ENCODE data around the gene OR7C1. TPM values are rescaled to one million over a fixed set of nuclear protein-coding genes. Genes with fewer than 3 reads are reported as not detected.
"Not testable (repeated sequence)": the region's sequence is repeated elsewhere in the genome, so short reads cannot be mapped to it uniquely, and the experiment has no call there.

The OR7C1 gene
- polyA plus RNA-seq (ENCODE audit: insufficient read length), result 0.11 TPM

- no peak for DNase-seq (ENCODE audit: low read depth)
Measured at GRCh38 chr19:14835011-14835410, at the start of gene OR7C1, which contains the start of gene OR7A5. Gene OR7C1, minus strand, starts transcription at chr19:14835185. Its CDS starts 35,049 bp downstream, at chr19:14800136. Gene OR7A5, minus strand, starts transcription at chr19:14835185. Its CDS starts 6,944 bp downstream, at chr19:14828241.

- no peak for DNase-seq (ENCODE audit: low read depth)
Measured at GRCh38 chr19:14871619-14872230, 36.7 kb upstream of the OR7C1 start.

- DNase-seq (ENCODE audit: low read depth), result no peak
Measured at GRCh38 chr19:14868497-14868896, 33.5 kb upstream of the OR7C1 start.

- DNase-seq (ENCODE audit: low read depth), result no peak
Measured at GRCh38 chr19:14848822-14849221, 13.8 kb upstream of the OR7C1 start, which contains the start of gene OR7A10. Gene OR7A10, minus strand, starts transcription at chr19:14848922. Its CDS starts 7,045 bp downstream, at chr19:14841877.

- no peak for DNase-seq (ENCODE audit: low read depth)
Measured at GRCh38 chr19:14843578-14843977, 8.6 kb upstream of the OR7C1 start.

- no peak for DNase-seq (ENCODE audit: low read depth)
Measured at GRCh38 chr19:14843169-14843568, 8.2 kb upstream of the OR7C1 start.

GRCh38 chr19:14840206-14840605, 5.2 kb upstream of the OR7C1 start:
- no peak for DNase-seq (ENCODE audit: low read depth)

- DNase-seq (ENCODE audit: low read depth), result no peak
Measured at GRCh38 chr19:14837391-14837790, 2.4 kb upstream of the OR7C1 start.

- no peak for DNase-seq (ENCODE audit: low read depth)
Measured at GRCh38 chr19:14830702-14831101, 4.3 kb downstream of the OR7C1 start.

- no peak for DNase-seq (ENCODE audit: low read depth)
Measured at GRCh38 chr19:14826006-14826405, 9.0 kb downstream of the OR7C1 start.

- DNase-seq (ENCODE audit: low read depth), result peak; percentile 41
Measured at GRCh38 chr19:14821937-14822336, 13.0 kb downstream of the OR7C1 start.

GRCh38 chr19:14818588-14818987, 16.4 kb downstream of the OR7C1 start:
- no peak for DNase-seq (ENCODE audit: low read depth)

GRCh38 chr19:14817052-14817451, 17.9 kb downstream of the OR7C1 start:
- DNase-seq (ENCODE audit: low read depth), result no peak

GRCh38 chr19:14814982-14815652, 19.9 kb downstream of the OR7C1 start:
- no peak for DNase-seq (ENCODE audit: low read depth)

GRCh38 chr19:14809272-14810057, 25.5 kb downstream of the OR7C1 start:
- DNase-seq (ENCODE audit: low read depth), result no peak

- DNase-seq (ENCODE audit: low read depth), result no peak
Measured at GRCh38 chr19:14804765-14805164, 30.2 kb downstream of the OR7C1 start.

- no peak for DNase-seq (ENCODE audit: low read depth)
Measured at GRCh38 chr19:14798760-14799159, 36.2 kb downstream of the OR7C1 start.

GRCh38 chr19:14796021-14796420, 39.0 kb downstream of the OR7C1 start:
- no peak for DNase-seq (ENCODE audit: low read depth)

- DNase-seq (ENCODE audit: low read depth), result no peak
Measured at GRCh38 chr19:14795078-14795721, 39.8 kb downstream of the OR7C1 start.

- not testable (repeated sequence) for DNase-seq (ENCODE audit: low read depth)
Measured at GRCh38 chr19:14792250-14792649, 42.7 kb downstream of the OR7C1 start.

GRCh38 chr19:14786421-14786851, 48.5 kb downstream of the OR7C1 start:
- no peak for DNase-seq (ENCODE audit: low read depth)
